Stimulated activated CD4-positive, alpha-beta T cell treated with anti-CD3 and anti-CD28 coated beads, Interleukin-12 subunit alpha, Interleukin-12 subunit beta, amount 100 ng/mL, for 4 hours (primary cell): ENCODE measurements around the gene CAPN5.

Source experiments
- DNase-seq: peaks from one replicate; pipeline ENCODE4 v3.0.0-alpha.2; 2020

CAPN5 gene

GRCh38 chr11:77154381-77155081 lies 87.8 kb downstream of the CAPN5 start:
- DNase-seq: no peak

DNA sequence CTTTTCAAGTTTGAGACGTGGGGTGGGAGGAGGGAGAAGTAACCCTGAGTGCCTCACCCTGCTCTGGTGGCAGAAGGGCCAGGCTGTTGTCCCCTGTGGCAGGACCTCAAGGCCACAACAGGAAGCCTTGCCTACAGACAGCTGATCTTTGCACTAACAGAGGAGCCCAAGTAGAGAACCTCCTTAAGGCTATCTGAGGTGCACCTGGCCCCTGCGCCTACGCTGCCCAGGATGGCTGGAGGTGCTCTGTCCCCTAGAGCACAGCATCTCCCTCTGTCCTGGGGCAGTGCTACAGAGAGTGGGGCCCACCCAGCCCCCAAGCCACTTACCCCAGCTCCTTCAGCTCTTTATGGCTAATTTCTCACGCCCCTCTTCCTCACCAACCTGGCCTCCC lies 88.3 kb downstream of the CAPN5 start:
- DNase-seq: no peak

DNA sequence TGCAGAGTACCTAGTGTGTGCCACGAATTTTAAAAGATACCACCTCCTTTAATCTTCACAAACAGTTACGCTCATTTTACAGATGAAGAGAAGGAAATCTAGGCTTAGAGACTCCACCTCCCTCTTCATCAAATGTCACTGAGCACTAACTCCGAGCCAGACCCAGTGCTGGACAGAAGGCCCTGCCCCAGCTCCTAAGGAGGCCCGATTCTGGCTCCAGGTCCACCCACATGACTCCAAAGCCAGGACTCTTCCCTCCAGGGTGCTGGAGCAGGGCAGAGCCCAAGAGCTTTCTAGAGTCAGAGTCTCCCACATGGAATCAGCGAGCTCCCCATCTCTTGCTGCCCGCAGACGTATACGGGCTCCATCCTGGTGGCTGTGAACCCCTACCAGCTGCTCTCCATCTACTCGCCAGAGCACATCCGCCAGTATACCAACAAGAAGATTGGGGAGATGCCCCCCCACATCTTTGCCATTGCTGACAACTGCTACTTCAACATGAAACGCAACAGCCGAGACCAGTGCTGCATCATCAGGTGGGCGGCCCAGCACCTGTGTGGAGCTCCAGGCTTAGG lies 88.9 kb downstream of the CAPN5 start:
- no peak for DNase-seq

DNA sequence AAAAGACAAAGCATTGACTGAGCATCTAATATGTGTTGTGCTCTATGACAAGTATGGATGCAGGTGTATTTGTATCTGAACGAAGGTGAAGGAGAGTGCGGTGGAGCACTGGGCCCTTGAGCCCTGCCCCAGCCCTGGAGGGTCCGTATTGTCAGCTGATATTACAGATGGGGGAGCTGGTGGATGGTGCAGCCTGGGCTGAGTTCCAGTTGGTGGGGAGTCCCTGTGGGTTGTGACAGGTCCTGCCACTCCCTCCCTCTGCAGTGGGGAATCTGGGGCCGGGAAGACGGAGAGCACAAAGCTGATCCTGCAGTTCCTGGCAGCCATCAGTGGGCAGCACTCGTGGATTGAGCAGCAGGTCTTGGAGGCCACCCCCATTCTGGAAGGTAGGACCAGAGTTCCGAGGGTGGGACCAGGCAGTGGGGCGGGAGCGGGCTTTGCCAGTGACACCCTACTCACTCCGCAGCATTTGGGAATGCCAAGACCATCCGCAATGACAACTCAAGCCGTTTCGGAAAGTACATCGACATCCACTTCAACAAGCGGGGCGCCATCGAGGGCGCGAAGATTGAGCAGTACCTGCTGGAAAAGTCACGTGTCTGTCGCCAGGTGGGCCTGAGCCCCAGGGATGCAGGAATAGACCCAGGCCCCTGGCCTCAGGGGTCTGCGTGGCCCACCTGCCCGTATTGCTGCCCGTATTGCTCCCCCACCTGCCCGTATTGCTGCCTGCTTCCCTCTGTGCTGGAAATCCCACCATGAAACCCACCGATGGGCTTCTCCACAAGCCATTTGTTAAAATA lies 89.8 kb downstream of the CAPN5 start:
- no peak for DNase-seq

DNA sequence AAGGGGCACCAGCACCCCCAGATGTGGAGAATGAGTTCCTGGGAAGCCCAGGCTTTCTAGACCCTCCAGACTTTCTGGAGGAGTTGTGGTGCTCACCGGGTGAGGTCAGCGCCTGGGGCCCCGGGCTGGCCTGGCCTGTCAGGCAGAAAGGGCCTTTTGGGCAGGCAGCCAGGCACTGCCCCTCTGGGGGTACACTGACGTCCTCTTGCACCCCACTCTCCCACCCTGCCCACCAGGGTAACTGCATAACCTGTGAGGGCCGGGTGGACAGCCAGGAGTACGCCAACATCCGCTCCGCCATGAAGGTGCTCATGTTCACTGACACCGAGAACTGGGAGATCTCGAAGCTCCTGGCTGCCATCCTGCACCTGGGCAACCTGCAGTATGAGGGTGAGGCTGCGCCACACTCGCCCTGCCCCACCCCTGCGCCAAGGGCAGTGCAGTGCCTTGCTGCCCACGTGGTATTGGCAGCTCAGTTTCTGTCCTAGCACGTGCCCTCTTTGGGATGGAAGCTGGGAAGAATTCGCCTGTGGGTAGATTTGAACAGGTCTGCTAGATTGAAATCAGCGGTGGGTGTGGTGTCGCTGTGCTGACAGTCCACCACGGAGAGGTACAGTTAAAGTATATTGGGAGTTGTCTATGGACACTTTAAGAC lies 91.4 kb downstream of the CAPN5 start:
- DNase-seq: no peak

GRCh38 chr11:77159219-77159936 lies 92.6 kb downstream of the CAPN5 start:
- no peak for DNase-seq

- DNase-seq: no peak
These were observed 93.2 kb downstream of the CAPN5 start for GRCh38 chr11:77159937-77160495.

DNA sequence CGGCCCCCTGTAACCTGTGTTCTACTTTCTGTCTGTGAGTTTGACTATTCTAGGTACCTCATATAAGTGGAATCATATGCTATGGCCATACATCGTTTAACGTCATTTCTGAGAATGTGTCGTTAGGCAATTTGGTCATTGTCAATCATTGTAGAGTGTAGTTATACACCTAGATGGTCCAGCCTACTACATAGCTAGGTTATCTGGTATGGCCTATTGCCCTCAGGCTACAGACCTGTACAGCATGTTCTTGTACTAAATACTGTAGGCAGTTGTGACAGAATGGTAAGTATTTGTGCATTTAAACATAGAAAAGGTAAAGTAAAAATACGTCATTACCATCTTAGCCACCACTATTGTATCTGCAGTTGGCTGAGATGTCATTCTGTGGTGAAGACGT lies 96.5 kb downstream of the CAPN5 start:
- no peak for DNase-seq

DNA sequence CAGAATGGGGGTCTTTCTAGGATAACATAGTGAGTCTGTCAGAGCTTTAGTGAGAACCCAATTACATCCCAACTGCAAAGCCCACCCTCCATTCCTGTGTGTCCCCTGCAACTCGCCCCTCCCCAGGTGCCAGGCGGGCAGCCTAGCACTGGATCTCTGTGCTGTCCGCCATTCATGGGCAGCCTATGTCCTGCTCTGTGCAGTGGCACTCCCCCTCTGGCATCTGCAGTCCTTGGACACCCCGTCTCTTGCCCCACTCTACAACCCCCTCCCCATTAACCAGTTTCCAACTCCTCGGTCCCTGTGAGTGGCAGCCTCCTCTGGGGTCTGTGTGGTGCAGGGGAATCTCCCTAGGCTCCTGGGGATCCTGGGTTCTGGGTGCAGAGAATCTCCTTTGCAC lies 98.3 kb downstream of the CAPN5 start:
- no peak for DNase-seq

DNA sequence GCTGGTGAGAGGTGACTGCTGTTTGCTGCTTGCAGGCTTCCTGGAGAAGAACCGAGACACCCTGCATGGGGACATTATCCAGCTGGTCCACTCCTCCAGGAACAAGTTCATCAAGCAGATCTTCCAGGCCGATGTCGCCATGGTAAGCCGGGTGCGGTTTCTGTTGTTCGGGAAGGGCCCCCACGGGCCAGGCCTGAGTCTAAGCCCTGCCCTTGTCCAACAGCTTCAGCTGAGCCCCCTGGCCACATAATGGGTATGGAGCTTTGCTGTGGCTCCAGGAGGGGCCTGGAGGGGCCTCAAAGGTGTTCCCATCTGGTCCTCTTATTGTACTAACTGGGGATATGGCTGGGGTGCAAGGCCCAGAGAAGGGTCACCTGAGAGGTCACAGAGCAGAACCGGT lies 99.2 kb downstream of the CAPN5 start:
- DNase-seq: no peak

DNA sequence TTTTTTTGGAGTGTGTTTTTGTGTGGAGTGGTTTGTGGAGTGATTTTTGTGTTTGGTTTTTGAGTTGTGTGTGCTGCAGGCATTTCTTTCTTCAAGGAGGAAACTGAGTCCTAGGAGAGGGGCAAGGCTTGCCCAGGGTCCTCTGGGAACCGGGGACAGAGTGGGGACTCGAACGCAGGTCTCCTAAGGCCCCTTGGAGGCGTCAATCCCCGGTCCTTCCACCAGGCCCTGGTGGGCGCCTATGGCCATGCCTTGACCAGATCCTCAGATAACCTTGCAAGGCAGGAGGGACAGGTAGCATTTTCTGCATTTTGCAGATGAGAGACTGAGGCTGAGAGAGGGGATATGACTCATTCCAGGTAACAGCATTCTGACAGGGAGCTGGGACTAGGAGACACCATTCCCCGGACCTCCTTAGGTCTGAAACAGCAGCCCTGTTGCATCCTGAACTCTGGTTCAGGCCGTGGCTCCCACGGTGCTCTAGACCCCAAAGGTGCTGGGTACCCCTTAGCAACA lies 100.4 kb downstream of the CAPN5 start:
- DNase-seq: no peak

- no peak for DNase-seq
These were observed 101.0 kb downstream of the CAPN5 start for GRCh38 chr11:77167791-77168190.

DNA sequence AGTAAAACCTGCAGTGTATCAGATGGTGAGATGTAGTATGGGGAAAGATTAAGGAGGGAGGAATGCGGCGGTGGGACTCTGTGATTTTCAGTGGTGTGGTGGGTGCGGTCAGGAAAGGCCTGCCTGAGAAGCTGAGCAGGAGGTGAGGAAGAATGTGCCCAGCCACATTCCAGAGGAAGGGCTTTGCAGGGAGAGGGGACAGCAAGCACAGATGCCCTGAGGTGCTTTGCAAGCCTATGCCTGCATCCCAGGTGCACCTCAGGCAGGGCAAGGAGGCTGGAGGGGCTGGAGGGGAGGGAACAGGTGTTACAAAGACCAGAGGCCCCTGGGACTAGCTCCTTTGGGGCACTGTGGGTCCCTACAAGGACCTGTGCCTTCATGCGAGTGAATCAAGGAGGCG lies 103.3 kb downstream of the CAPN5 start:
- no peak for DNase-seq

DNA sequence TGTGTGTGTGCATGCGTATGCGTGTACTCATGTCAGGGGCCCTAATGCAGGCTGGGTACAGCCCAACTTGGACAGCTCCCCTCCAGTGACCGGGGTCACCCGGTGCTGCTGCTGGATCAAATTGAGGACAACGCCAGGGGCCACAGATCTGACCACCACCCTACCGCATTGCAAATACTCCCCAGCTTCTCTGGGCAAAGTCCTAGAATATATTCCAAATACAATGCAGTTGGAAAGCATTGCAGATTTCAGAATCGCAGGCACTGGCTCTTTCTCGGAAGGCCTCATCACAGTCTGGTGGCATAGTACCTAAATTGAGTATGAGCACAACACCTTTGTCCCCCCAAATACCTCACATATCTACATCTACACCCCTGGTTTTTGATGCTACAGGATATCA lies 104.5 kb downstream of the CAPN5 start:
- DNase-seq: no peak

DNA sequence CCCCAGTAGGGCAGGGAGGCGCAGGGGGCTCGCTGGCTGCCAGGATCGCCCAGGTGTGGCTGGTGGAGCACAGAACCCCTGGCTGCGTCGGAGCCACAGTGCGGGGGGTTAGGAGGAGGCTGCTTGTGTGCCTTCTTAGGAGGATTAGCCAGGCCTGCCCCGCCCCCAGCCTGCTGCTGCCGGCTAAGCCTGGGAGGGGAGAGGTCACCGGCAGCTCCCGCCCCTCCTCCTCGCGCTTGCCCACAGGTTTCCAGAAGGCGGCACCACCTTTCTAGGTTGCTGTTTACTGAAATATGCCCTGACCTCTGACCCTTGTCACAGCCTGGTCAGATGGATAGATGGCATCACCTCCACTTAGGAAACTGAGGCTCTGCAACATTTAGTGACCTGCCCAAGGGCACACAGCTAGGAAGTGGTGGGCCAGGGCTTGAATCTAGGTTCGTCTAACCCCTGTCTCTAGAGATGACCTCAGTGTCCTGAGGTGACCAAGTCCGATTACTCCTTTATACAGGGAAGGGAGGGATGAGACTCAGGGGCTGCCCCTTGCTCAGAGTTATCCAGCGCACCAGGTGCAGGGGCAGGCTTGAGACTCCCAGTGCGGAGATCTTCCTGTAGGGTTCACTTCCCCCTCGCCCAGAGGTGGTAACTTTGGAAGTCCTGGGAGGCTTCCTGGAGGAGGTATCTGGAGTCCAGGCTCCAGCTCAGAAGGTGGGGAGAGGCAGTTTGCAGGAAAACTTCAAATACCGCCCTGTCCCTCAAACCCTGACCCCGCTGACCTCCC lies 105.3 kb downstream of the CAPN5 start:
- DNase-seq: no peak

- no peak for DNase-seq
These were observed 105.9 kb downstream of the CAPN5 start for GRCh38 chr11:77172666-77172982.

GRCh38 chr11:77173494-77173893 lies 106.7 kb downstream of the CAPN5 start:
- no peak for DNase-seq

DNA sequence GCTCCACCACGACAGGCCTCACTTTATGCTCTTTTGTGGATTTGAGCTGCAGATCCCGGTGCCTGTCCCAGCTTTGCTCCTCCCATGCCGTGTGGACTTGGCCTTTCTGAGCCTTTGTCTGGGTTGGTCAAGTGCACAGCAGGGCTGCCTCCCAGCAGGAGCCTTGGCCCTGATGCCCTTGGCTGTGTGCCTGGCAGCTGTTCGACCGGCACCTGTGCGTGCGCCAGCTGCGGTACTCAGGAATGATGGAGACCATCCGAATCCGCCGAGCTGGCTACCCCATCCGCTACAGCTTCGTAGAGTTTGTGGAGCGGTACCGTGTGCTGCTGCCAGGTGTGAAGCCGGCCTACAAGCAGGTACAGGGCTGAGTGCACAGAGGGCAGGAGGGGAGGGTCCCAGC lies 107.8 kb downstream of the CAPN5 start:
- DNase-seq: no peak

DNA sequence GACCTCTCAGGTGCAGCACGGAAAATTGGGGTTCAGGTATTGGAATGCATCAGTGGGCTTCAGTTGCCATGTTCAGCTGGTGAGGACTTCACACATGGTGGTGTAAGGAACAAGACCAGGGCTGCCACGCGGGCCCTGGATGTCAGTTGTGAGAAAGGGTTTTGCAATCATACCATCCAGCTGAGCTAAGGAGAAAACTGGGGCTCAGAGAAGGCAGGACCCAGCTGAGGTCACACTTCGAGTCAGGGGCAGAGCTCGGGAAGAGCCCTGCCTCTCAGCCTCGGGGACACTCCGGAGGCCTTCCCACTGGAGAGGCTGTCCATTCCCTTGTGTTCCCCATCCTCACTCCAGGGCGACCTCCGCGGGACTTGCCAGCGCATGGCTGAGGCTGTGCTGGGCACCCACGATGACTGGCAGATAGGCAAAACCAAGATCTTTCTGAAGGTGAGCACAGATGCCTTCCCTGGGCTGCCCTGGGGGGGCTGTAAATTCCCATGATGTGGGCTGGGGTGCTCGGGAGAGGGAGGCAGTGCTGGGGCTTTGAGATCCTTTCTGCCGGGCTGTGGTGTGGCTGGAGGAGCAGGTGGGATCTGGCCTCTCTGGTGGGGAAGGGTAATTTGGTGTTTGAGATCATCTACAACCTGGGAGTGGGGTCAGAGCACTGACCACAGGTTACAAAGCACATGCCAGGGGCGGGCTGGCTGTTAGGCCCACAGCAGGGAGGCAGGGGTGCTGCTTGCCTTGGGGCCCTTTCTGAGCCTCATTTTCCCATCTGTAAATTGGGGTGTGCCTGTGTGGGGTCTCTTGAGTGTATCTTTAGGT lies 108.5 kb downstream of the CAPN5 start:
- DNase-seq: no peak
